ENCODE measurements around the gene CLEC1A.

DNA sequence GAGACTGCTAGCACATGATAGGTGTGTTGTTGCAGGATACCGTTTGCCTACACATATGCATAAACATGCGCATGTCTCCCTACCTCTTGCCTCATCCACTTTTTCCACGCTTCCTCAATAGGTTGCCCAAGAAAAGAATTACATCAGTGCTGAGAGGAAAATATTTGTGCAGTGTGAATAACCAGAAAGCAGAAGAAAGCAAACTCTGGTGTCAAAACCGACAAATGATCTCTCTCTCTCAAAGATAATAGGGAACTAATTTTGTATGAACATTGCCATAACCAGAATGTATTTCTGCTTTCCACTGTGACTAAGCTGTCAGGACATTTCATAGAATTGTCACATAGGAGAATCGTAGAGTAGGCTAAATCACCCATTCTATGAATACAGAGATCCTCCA is 29.9 kb upstream of the CLEC1A start:
- TF ChIP-seq GATA2 (CRISPR knock-in tag; IDR thresholded peaks at IDR 0.05) (no peak), EZH2phosphoT487 (IDR thresholded peaks at IDR 0.05; ENCODE audit: borderline replicate concordance, low read depth) (no peak), POLR2AphosphoS5 (IDR thresholded peaks at IDR 0.05; ENCODE audit: low read depth, low read length) (no peak), NFIC (IDR thresholded peaks at IDR 0.05; ENCODE audit: borderline replicate concordance) (no peak), YY1 (IDR thresholded peaks at IDR 0.05; ENCODE audit: low read depth) (no peak), EP300 (IDR thresholded peaks at IDR 0.05; ENCODE audit: borderline replicate concordance in 1 of 2, low read depth in 1 of 2, low read length in 1 of 2) (no peak), ELF1 (IDR thresholded peaks at IDR 0.05) (no peak), FOXJ3 (CRISPR knock-in tag; IDR thresholded peaks at IDR 0.05) (no peak)
- TF ChIP-seq, protein P1, sequence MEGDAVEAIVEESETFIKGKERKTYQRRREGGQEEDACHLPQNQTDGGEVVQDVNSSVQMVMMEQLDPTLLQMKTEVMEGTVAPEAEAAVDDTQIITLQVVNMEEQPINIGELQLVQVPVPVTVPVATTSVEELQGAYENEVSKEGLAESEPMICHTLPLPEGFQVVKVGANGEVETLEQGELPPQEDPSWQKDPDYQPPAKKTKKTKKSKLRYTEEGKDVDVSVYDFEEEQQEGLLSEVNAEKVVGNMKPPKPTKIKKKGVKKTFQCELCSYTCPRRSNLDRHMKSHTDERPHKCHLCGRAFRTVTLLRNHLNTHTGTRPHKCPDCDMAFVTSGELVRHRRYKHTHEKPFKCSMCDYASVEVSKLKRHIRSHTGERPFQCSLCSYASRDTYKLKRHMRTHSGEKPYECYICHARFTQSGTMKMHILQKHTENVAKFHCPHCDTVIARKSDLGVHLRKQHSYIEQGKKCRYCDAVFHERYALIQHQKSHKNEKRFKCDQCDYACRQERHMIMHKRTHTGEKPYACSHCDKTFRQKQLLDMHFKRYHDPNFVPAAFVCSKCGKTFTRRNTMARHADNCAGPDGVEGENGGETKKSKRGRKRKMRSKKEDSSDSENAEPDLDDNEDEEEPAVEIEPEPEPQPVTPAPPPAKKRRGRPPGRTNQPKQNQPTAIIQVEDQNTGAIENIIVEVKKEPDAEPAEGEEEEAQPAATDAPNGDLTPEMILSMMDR (IDR thresholded peaks at IDR 0.05) = no peak
- TF ChIP-seq, protein P2, sequence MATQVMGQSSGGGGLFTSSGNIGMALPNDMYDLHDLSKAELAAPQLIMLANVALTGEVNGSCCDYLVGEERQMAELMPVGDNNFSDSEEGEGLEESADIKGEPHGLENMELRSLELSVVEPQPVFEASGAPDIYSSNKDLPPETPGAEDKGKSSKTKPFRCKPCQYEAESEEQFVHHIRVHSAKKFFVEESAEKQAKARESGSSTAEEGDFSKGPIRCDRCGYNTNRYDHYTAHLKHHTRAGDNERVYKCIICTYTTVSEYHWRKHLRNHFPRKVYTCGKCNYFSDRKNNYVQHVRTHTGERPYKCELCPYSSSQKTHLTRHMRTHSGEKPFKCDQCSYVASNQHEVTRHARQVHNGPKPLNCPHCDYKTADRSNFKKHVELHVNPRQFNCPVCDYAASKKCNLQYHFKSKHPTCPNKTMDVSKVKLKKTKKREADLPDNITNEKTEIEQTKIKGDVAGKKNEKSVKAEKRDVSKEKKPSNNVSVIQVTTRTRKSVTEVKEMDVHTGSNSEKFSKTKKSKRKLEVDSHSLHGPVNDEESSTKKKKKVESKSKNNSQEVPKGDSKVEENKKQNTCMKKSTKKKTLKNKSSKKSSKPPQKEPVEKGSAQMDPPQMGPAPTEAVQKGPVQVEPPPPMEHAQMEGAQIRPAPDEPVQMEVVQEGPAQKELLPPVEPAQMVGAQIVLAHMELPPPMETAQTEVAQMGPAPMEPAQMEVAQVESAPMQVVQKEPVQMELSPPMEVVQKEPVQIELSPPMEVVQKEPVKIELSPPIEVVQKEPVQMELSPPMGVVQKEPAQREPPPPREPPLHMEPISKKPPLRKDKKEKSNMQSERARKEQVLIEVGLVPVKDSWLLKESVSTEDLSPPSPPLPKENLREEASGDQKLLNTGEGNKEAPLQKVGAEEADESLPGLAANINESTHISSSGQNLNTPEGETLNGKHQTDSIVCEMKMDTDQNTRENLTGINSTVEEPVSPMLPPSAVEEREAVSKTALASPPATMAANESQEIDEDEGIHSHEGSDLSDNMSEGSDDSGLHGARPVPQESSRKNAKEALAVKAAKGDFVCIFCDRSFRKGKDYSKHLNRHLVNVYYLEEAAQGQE (IDR thresholded peaks at IDR 0.05; ENCODE audit: low read depth, low read length) = no peak
